ENCODE measurements around the gene PPM1N. TPM values are rescaled to one million over a fixed set of nuclear protein-coding genes. Genes with fewer than 3 reads are reported as not detected.

Gene PPM1N
- total RNA-seq, 1 experiment from 2014 or later, result 2.5 TPM

- H3K4me2 ChIP-seq (ENCODE audit: low read length), result peak overlapping the region; percentile 99; the same call in 1 of the 2 replicates
- peak overlapping the region; percentile 79; the same call in 1 of the 2 replicates for H3K27ac ChIP-seq (ENCODE audit: low read length)
- no TSS peak for BruUV-seq (replicated peaks)
- peaks cover 8% of the 10 kb centered on the region; the same call in 1 of the 2 replicates for H4K20me1 ChIP-seq (ENCODE audit: low read length)
- no peak for DNase-seq
- no peak overlapping the region for H3K9ac ChIP-seq (ENCODE audit: low read length)
- TF ChIP-seq EZH2phosphoT487 (IDR thresholded peaks at IDR 0.05; ENCODE audit: borderline replicate concordance, low read length), result no peak
- TF ChIP-seq EZH2 (IDR thresholded peaks at IDR 0.05; ENCODE audit: low read length, unreplicated experiment), result no peak
- no peak for TF ChIP-seq CTCF (conservative IDR thresholded peaks at IDR 0.05; ENCODE audit: low read depth, low read length)
- H3K4me1 ChIP-seq (ENCODE audit: insufficient read depth, low read length), result peaks cover 21% of the 10 kb centered on the region
- CTCF ChIA-PET, result interaction anchor here (0.5 to 1.5 kb wide), 2 partner anchors 20 to 136 kb away, joined by 4 read pairs; no protein-coding TSS in a partner anchor
- H2AFZ ChIP-seq (ENCODE audit: low read length), result no peak overlapping the region
- intact Hi-C loops (cut with micrococcal nuclease), result no loop called here
- no peaks in the 10 kb centered on the region for H3K9me2 ChIP-seq (replicated peaks; ENCODE audit: low read length)
- no peaks in the 10 kb centered on the region for H3K9me3 ChIP-seq (ENCODE audit: low read length)
- no peaks in the 10 kb centered on the region for H3F3A ChIP-seq (ENCODE audit: low read length, unreplicated experiment)
- no peaks in the 10 kb centered on the region for H3K27me3 ChIP-seq (ENCODE audit: low read length)
- peaks cover 35% of the 10 kb centered on the region for H3K79me2 ChIP-seq (ENCODE audit: low read length)
- POLR2A ChIA-PET (ENCODE audit: unreplicated experiment), result no interaction called here
- H3K36me3 ChIP-seq (ENCODE audit: low read depth, low read length), result no peaks in the 10 kb centered on the region
- H3K4me3 ChIP-seq (ENCODE audit: low read length), result no peak overlapping the region
- no peak for ATAC-seq
Observed at GRCh38 chr19:45505151-45505995, 7.1 kb downstream of the PPM1N start.

GRCh38 chr19:45505996-45506245, 7.7 kb downstream of the PPM1N start:
- Histone ChIP-seq H3K9me2 (replicated peaks; ENCODE audit: low read length) (no peaks in the 10 kb centered on the region), H3F3A (ENCODE audit: low read length, unreplicated experiment) (no peaks in the 10 kb centered on the region), H3K4me2 (ENCODE audit: low read length) (peak overlapping the region; percentile 99), H3K4me1 (ENCODE audit: insufficient read depth, low read length) (peaks cover 21% of the 10 kb centered on the region), H4K20me1 (ENCODE audit: low read length) (peaks cover 8% of the 10 kb centered on the region; the same call in 1 of the 2 replicates), H3K79me2 (ENCODE audit: low read length) (peaks cover 40% of the 10 kb centered on the region), H3K9me3 (ENCODE audit: low read length) (no peaks in the 10 kb centered on the region), H3K4me3 (ENCODE audit: low read length) (peak overlapping the region; percentile 99), H3K36me3 (ENCODE audit: low read depth, low read length) (no peaks in the 10 kb centered on the region), H3K27me3 (ENCODE audit: low read length) (no peaks in the 10 kb centered on the region), H2AFZ (ENCODE audit: low read length) (peak overlapping the region; percentile 86), H3K9ac (ENCODE audit: low read length) (peak overlapping the region; percentile 90), H3K27ac (ENCODE audit: low read length) (peak overlapping the region; percentile 79)
- TF ChIP-seq CTCF (conservative IDR thresholded peaks at IDR 0.05; ENCODE audit: low read depth, low read length), result no peak
- no peak for TF ChIP-seq EZH2 (IDR thresholded peaks at IDR 0.05; ENCODE audit: low read length, unreplicated experiment)
- no peak for TF ChIP-seq EZH2phosphoT487 (IDR thresholded peaks at IDR 0.05; ENCODE audit: borderline replicate concordance, low read length)
- POLR2A ChIA-PET (ENCODE audit: unreplicated experiment), result no interaction called here
- intact Hi-C loops (cut with micrococcal nuclease), result no loop called here
- DNase-seq (no peak), ATAC-seq (no peak)
- CTCF ChIA-PET, result interaction anchor here (1.5 kb wide), 1 partner anchor 136 kb away, joined by 4 read pairs; no protein-coding TSS in a partner anchor
- BruUV-seq (replicated peaks), result TSS peak; percentile 36

Measured in PC-3 (cell line).